NOMO-1 treated with dmso at 0.1 percent for 144 hours (cell line): ENCODE results near the gene CNKSR2.

ENCODE experiments used
- DNase-seq: peaks from one replicate; lab custom pipeline; 2025; ENCODE audit not compliant: unreplicated experiment; lab: John Stamatoyannopoulos, UW

The CNKSR2 gene

DNA sequence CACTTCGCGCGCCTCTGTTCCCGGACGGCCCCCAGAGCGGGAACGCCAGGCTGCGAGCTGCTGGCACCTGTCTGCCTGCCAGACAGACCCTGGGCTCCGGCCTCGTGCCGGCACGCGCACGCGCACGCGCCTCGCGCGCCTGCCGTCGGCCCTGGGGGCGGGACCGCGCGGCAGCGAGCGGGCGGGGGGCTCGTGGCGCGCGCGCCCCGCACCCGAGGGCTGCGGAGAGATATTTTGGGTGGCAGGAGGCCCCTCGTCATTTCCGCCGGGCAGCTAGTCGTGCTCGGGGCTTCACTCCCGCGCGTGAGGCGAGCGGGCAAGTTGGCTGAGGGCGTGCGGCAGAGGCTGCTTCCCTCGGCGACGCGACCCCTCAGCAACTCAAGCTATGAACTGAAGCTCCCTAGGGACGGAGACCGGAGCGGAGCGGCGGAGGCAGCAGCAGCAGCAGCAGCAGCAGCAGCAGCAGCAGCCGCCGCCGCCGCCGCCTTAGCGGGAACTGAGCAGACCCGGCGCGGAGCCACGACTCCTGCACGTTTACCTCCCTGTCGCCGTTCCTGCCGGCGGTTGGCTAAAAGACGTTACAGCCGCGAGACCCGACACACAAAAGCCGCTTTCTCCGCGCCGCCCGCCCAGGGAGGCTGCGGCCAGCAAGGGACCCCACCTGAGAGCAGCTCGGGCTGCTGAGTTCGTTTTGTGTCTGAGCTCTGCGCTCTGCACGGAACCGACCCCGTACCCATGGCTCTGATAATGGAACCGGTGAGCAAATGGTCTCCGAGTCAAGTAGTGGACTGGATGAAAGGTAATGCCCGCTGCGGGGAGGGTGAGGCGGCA, at the start of gene CNKSR2:
Gene CNKSR2, plus strand, starts transcription at position 256 of the 831 bp plus-strand sequence. Its CDS starts 480 bp downstream, at position 736.
- DNase-seq, result no peak

DNA sequence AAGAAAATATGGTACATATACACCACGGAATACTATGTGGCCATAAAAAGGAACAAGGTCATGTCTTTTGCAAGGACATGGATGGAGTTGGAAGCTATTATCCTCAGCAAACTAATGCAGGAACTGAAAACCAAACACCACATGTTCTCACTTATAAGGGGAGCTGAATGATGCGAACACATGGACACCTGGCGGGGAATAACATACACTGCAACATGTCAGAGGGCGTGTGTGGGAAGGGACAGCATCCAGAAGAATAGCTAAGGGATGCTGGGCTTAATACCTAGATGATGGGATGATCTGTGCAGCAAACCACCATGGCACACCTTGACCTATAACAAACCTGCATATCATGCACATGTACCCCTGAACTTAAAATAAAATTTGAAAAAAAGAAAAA, 19.5 kb upstream of the CNKSR2 start:
- no peak for DNase-seq

DNA sequence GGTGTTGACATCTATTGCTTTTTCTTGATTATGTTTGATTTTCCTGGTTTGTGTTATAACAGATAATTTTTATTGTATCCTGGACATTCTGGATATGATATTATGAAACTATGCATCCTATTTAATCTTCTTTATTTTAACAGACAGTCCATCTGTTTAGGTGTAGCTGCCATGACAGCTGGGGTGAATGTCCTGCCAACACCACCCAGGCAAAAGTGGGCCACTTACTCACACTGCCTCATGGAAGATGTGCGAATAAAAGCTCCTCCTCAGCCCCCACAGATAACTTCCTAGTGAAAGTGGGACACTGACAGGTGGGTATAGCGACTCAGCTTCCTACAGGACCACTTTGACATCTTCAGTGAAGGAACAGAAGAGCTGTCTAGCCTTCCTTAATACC, 18.4 kb upstream of the CNKSR2 start:
- no peak for DNase-seq

DNA sequence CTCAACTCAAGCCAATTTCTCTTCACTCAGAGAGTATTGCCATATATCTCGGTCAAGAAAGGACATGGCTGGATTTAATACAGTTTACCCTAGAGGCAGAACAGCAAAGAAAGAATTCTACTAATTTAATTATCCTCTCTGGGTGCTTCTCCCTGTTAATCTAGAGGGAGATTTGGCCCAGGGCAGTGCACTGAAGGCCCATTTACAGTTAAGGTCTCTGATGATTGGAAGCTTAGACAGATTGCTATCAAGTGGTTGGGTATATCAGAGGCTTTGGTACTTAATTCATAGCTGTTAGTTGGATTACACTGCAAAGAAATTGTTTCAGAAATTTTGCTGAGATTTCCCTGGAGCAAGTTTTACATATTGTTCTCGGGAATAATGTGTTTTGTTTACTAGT, 4.6 kb upstream of the CNKSR2 start:
- DNase-seq, result no peak

DNA sequence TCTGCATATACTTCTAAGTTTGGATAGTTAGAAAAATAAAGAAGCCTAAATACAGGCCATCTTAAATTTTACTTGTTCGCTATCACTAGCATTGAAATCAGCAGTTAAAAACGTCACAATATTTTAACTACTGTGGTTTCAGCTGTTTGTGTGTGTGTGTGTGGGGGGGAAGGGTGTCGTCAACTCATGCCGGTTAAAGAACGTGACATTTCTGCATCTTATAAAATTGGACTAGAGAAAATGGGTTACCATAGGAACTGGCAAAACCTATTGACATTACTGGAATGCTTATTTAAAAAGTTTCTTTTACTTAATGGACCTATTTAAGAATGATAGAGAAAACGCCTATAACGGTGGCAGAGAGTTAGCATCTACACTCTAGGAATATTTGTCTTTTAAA, 1.2 kb upstream of the CNKSR2 start:
- no peak for DNase-seq

DNA sequence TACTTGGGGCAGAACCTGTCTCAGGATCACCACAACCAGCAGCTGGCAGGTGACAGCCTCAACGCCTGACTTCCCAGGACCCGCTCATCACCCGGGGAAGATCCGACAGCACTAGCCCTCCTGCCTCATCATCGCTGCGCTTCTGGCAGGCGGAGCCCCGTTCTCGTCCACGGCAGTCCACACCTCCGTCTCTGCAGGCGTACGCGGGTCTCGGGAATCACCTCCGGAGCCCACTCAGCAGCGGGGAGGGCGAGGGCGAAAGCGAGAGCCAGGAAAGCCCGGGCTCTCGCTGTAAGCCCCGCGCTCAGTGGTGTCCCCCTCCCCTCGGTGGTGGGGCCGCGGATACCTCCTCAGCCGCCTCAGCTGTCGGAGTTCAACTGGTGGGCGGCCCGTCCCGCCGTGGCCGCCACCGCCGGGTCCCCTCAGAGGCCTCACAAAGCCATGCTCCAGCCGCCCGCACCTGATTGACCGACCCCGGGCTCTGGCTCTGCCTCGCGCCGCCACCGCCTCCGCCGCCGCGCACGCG, 518 bp upstream of the CNKSR2 start:
- no peak for DNase-seq

DNA sequence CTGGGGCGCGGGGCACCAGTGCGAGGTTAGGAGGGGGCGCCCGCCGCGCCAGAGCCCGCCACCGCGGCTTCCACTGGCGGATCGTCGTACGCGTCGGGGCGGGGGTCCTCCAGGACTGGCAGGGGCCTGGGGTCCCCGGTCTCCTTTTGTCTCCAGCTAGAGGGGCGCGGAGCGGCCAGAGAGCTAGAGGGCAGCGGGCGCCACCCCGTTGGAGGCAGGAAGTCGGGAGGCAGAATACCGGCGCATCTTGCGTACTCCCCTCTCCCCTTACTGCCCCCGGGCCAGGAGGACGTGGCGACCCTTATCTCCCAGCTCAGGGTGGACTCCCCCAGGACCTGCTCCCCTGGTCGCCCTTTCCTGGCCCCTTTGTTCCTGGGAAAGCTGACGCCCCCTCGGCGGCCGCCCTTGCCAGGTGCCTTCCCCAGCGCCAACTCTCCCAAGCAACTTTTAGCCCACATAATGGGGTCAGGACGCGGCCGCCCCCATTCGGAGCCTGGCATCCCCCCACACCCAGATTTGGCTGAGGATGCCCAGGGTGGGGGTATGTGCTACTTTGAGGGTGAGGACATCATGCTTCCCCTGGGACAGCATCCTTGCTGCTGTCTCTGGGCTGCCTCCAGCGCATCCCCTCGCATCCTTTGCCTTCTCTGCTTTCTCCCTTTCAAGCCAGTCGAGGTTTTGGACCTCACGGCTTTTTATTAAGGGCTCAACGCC, 933 bp downstream of the CNKSR2 start:
- no peak for DNase-seq

DNA sequence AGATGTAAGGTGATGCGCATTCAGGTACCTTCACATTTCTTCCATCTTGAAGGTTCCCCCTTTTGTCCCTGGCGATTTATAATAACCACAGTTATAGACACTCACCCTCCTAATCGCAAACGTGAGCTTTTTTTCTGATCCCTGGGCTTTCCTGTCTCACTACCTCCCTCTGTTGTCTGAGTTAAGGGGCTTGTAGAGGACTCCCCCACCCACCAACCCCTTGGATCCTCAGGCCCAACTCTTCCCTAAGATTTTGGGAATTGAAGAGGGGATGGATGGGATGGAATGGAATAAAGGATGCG, 1.4 kb downstream of the CNKSR2 start:
- DNase-seq, result no peak

DNA sequence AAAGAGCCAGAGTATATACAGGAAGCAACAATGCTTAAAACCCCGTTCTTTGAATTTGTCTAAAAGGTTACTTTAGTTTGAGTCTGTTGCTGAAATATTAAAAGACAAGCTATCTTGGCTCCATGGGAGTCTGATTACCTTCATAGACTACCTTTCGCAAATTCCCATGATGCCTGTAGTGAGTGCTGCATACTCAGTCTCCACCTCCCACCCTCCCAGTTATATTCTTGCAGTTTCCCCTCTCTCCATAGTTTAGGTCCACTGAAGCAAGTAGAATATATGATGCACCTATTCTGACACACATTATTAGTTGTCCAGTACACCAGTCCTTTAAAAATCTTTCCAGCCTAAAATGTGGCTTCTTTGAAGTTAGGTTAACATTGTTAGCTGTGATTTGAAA, 2.4 kb downstream of the CNKSR2 start:
- no peak for DNase-seq

DNA sequence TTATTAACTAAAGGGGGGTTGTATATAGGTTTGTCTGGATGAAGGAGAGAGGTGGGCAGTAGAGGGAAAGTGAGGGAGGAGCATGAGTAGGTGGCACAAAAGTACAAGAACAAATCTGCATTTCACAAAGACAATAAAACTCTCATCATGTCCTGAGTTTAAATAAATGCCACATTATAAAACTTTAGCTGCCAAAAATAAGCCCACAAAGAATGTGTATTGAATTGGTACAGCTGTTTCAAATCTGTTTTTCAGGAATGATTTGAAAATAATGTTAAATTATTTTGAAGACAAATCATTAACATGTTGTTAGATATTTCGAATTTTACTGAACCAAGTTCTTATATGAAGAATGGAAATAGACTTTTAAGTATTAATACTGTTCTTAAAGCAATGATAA, 5.8 kb downstream of the CNKSR2 start:
- DNase-seq, result no peak

DNA sequence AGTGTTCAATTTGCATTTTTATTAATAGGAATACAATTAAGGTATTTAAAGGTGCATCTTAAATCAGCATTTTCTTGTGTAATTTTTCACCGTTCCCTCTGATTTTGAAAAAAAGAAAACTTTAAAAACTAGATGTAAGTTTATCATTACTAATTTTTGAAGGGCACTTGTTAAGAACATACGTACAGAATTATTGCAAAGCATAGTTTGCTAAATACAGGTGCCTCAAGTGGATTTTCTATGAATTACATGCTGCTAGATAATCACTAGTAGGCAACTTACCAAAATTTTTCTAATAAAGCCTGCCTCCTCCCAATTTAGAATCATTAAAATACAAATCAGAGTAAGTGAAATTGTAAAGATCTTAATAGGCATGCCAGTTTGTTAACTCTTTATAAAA, 8.5 kb downstream of the CNKSR2 start:
- DNase-seq, result no peak

DNA sequence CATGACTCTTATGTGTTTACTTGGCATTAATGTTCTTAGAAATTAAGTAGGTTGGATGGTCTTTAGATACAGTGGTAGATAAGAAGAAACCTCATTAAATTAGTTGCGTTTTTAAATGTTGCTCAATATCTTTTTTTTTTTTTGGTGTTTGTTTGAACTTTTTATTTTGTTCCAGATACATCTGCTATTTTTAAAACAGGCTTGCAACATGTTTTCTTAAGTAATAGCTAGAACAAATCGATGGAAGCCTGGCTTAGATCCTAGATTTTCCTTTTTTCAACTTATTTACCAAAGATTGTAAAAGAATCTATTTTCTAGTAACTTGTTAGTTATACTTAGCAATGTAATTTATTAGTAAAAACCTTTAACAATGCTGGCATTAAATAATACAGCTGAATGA, 9.3 kb downstream of the CNKSR2 start:
- DNase-seq, result no peak

DNA sequence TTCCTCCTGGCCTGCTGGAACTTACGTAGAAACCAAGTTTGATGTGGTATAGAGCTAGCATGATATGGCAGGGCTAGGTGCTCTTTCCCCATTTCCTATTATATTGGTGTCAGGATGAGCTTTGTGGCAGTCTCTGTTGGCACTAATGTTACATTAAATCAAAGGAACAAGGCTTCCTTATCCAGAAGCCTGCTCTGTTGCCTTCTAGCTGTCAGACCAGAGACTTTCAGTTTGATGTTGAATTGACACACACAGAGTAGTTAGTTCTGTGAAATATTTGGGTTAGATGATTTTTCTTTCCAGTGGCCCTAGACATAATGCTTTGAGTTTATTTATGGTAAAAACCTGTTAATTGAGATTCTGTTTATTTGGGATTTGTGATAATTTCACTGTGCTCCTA, 10.0 kb downstream of the CNKSR2 start:
- DNase-seq, result no peak

DNA sequence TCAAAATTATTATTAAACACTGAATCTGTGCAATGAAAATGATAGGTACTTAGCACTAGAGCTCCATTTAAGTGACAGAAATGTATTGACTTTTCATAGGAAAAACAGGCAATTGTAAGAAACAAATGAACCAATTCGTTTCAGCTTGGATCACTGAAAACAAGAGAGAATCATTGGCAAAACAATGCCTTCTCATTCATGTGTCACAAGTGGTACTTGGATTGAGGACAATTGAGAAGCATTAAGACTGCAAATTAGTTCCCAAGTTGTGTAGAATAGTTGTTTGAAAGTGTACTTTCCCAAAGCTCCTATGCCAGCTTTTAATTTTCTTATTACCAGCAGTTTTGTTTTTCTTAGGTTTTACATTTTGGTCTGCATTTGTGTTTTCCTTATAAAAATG, 20.6 kb downstream of the CNKSR2 start:
- DNase-seq, result no peak

DNA sequence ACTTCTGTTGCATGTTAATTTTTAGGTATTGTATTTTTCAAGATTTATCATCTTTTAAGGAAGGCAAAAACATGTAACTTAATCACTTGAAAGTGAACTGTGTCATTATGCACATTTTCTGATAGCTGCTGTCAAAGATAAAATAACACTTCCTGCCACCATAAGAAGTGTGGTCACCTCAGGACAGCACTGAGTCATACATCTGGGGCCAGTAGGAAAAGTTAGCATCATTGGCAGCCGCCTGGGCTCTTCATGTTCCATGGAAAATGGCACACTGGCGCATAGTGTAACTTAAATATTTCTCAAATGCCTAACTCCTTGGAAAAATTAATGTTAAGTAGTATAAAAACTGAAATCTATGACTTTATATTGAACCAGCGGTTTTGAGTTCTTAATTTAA, 24.2 kb downstream of the CNKSR2 start:
- DNase-seq, result no peak

DNA sequence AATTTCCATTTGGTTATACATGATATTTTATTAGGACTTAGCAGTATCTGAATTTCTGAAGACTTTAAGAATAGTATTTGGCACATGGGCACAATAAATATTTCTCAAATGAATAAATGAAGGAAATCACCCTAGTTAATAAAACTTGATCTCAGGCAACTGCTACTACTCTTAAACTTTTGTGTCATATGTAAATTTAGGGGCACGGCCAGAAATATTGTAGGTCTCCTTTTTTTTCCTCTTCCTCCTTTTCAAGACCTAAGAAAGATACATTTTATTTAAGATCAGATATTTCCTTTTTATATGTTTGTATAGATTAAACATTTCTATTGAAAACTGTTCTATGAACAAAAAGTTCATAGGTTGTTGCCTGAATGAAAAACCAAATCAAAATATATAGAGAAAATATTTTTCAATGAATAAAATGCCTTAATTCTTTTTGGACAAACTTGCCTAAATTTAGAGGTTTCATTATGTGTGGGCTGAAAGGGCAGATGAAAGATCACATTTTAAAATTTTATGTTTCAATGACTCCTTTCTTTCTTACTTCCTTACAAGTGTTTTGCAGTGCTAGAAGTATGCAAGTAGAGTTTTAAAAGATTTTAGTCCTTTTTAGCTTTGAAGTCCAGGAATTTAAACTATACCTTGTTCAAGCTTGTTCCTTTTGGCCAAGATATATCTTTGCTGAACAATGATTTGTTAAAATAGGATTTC, 26.3 kb downstream of the CNKSR2 start:
- no peak for DNase-seq

DNA sequence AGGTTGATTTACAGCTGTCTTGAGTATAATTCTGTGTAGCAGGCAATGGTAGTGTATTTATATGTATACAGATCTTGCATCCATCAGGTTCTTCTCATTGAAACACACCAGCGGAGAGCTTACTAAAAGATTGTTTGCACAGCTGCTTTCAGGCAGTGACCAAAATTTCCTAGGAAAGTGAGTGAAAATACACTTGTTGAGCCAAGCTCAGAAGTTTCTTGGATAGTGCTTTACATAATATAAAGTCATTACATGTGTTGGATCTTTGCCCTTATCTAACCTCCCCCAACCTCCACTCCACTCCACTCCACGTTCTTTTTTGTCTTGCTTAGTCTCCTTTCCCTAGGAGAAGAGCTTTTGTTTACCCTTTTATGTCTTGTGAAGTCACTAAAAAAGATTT, 34.1 kb downstream of the CNKSR2 start:
- DNase-seq, result no peak

DNA sequence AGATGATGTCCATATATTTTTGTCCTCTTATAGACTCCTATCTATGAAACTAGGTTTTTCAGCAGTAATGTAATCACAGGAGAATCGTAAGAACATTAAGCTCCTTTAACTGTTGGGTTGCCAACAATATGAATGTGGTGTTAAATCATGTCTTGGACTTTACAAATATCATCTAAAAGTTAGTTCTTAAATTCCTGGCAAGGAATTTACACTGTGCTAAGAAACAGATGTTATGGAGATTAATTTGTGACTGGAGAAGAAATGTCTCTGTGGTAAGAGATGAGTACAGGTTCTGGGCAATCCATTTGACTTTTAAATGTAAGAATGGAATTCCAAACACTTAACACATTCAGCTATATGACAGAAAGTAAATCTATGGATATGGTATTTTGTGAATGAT, 34.6 kb downstream of the CNKSR2 start:
- no peak for DNase-seq

DNA sequence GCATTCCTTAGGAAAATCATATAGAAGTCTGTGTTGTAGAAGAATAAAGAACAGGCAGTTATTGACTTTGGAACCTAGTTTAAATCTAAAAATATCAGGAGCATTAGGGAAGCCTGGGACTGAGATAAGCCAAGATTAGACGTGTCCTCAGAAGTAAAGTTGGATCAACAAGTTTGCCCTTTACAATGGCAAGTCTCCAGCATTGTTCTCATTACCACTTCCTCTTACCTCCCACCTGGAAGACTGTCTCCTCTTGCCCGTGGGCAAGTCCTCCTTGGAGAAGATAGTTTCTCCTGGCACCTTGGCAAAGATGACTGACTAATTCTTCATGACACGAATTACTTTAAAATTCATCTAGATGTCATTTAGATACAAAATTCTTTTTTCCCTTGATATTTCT, 37.8 kb downstream of the CNKSR2 start:
- DNase-seq, result no peak

DNA sequence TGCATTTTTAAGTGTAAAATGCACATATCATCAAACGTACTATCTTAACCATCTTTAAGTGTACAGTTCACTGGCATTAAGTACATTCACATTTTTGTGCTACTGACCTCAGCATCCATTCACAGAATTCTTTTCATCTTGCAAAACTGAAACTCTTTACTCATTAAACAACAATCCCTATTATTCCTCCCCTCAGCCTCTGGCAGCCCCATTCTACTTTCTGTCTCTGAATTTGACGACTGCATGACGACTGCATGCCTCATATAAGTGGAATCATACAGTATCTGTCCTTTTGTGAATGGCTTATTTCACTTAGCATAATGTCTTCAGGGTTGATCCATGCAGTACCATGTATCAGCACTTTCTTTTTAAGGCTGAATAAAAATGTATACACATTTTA, 38.7 kb downstream of the CNKSR2 start:
- DNase-seq, result no peak

DNA sequence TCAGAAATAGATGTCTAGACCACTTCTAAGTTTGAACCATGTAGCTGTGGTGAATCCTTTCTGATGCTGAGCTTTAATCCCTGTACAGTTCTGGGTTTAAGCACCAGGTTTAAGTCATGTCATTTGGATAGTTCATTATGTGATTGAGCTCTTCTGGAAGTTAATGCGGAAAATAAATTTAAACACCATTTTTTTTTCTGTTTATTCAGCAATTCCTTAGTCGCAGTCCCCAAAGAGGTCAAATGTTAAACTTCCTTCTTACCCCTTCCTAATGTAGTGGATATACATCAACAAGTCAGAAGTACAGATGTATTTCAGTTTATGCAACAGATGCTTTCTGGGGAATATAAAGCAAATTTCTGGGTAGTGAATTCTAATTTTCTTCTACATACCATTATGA, 52.9 kb downstream of the CNKSR2 start:
- DNase-seq, result no peak

DNA sequence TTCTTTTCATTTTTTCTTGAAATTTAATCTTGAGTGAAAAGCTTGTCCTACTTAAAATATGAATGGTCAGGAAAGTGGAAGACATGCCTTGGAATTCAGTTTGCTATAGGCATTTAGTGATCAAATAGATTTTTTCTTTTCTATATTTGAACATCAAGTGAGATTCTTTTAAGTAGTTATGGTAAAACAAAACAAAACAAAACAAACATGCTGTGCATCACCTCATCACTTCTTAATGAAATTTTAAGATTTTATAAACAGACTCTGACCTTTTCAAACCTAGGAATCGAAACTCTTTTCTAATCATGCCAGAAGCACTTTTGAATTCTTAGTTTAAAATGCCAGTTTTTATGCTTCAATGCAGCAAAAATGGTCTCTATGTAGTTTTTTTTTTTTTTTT, 62.8 kb downstream of the CNKSR2 start:
- DNase-seq, result no peak
